Activated B cell treated with CpG ODN at 0.5 μM for 24 hours (primary cell): Measurements from ENCODE around the gene SFT2D3. TPM values are rescaled to one million over a fixed set of nuclear protein-coding genes. Genes with fewer than 3 reads are reported as not detected.

ENCODE experiments used
- ATAC-seq: fragments of 200-7000 bp; cut with Tn5 transposase; one replicate; pipeline ENCODE4 v1.10.0; 2021; ENCODE audit warnings: low read depth, mild to moderate bottlenecking, moderate library complexity
- CTCF ChIA-PET: fragments of 350-600 bp; sonication (Branson Sonifier 250); formaldehyde crosslinking; loops from one replicate; lab custom pipeline; 2021; ENCODE audit warnings: antibody characterized with exemption; lab: Charles Lee
- POLR2A ChIA-PET: fragments of 350-600 bp; sonication (Branson Sonifier 250); formaldehyde crosslinking; loops from one replicate; lab custom pipeline; 2021; ENCODE audit warnings: antibody characterized with exemption; lab: Charles Lee
- DNase-seq: peaks from one replicate; pipeline ENCODE4 v3.0.0; 2022
- H3K27ac Mint-ChIP-seq: one replicate; pipeline ENCODE4 v1.8.0; 2020; ENCODE audit warnings: mixed read lengths
- H3K27me3 Mint-ChIP-seq: one replicate; pipeline ENCODE4 v1.8.0; 2021; ENCODE audit warnings: mixed read lengths
- H3K36me3 Mint-ChIP-seq: one replicate; pipeline ENCODE4 v1.8.0; 2021; ENCODE audit warnings: low read depth, mixed read lengths
- H3K4me1 Mint-ChIP-seq: one replicate; pipeline ENCODE4 v1.8.0; 2021; ENCODE audit warnings: mixed read lengths
- H3K4me3 Mint-ChIP-seq: one replicate; pipeline ENCODE4 v1.8.0; 2020; ENCODE audit warnings: mild to moderate bottlenecking, mixed read lengths
- H3K9me3 Mint-ChIP-seq: one replicate; pipeline ENCODE4 v1.8.0; 2020; ENCODE audit warnings: mixed read lengths
- CTCF ChIP-seq: fragments of 200-600 bp; IDR thresholded peaks from one replicate; pipeline ENCODE4 v1.8.0; 2022; ENCODE audit warnings: antibody characterized with exemption, mild to moderate bottlenecking
- intact Hi-C: fragments of 100-400 bp; cut with micrococcal nuclease; formaldehyde crosslinking; loops from one replicate; pipeline ENCODE4 v1.15.1; 2024
- total RNA-seq: library from RNA; stranded (reverse); gene quantifications from 2 replicates; pipeline ENCODE4 v1.2.3, GENCODE V29; 2022

SFT2D3 gene
- total RNA-seq, 1 donor from 2014 or later, result 10.1 TPM

GRCh38 chr2:127726158-127726880, 25.0 kb downstream of the SFT2D3 start:
- Mint-ChIP-seq H3K9me3 (no peaks in the 10 kb centered on the region), H3K36me3 (peaks cover 42% of the 10 kb centered on the region), H3K4me3 (no peak overlapping the region), H3K4me1 (no peaks in the 10 kb centered on the region), H3K27ac (no peak overlapping the region), H3K27me3 (no peaks in the 10 kb centered on the region)
- intact Hi-C loops, result no loop called here
- TF ChIP-seq CTCF, result no peak
- ATAC-seq (no peak), DNase-seq (no peak)
- POLR2A ChIA-PET, result no interaction called here
- CTCF ChIA-PET, result no interaction called here

GRCh38 chr2:127733113-127733815, 32.0 kb downstream of the SFT2D3 start:
- ChIA-PET POLR2A (no interaction called here), CTCF (no interaction called here)
- intact Hi-C loops, result no loop called here
- DNase-seq (no peak), ATAC-seq (no peak)
- no peak for TF ChIP-seq CTCF
- Mint-ChIP-seq H3K27me3 (no peaks in the 10 kb centered on the region), H3K4me3 (no peak overlapping the region), H3K4me1 (no peaks in the 10 kb centered on the region), H3K36me3 (peaks cover 25% of the 10 kb centered on the region), H3K27ac (no peak overlapping the region), H3K9me3 (no peaks in the 10 kb centered on the region)

GRCh38 chr2:127733816-127734537, 32.7 kb downstream of the SFT2D3 start:
- POLR2A ChIA-PET, result interaction anchor here (0.8 kb wide), 1 partner anchor 15 kb away, joined by 3 read pairs; no protein-coding TSS in a partner anchor
- no peaks in the 10 kb centered on the region for H3K9me3 Mint-ChIP-seq

GRCh38 chr2:127735044-127735443, 33.7 kb downstream of the SFT2D3 start:
- no peak for TF ChIP-seq CTCF
- intact Hi-C loops, result no loop called here
- ChIA-PET CTCF (interaction anchor here (0.5 kb wide), 1 partner anchor 147 kb away, joined by 3 read pairs; no protein-coding TSS in a partner anchor), POLR2A (no interaction called here)
- H3K4me3 Mint-ChIP-seq, result no peak overlapping the region
- H3K27ac Mint-ChIP-seq, result no peak overlapping the region
- peaks cover 29% of the 10 kb centered on the region for H3K36me3 Mint-ChIP-seq
- H3K9me3 Mint-ChIP-seq, result no peaks in the 10 kb centered on the region
- no peak for DNase-seq
- ATAC-seq, result no peak
- H3K4me1 Mint-ChIP-seq, result no peaks in the 10 kb centered on the region
- no peaks in the 10 kb centered on the region for H3K27me3 Mint-ChIP-seq

More at GRCh38 chr2:127733816-127734537, 32.7 kb downstream of the SFT2D3 start:
- no peak overlapping the region for H3K27ac Mint-ChIP-seq
- CTCF ChIA-PET, result no interaction called here
- ATAC-seq, result no peak
- H3K4me3 Mint-ChIP-seq, result no peak overlapping the region
- H3K36me3 Mint-ChIP-seq, result peaks cover 29% of the 10 kb centered on the region
- H3K4me1 Mint-ChIP-seq, result no peaks in the 10 kb centered on the region
- no peak for DNase-seq
- intact Hi-C loops, result no loop called here
- TF ChIP-seq CTCF, result no peak
- H3K27me3 Mint-ChIP-seq, result no peaks in the 10 kb centered on the region
